Esophagus muscularis mucosa (tissue), 4 donors: ENCODE measurements around the gene TMEM255B. TPM values are rescaled to one million over a fixed set of nuclear protein-coding genes. Genes with fewer than 3 reads are reported as not detected.
"Not testable (repeated sequence)": the region's sequence is repeated elsewhere in the genome, so short reads cannot be mapped to it uniquely, and the experiment has no call there.

Experiments
- DNase-seq: peaks from one replicate; pipeline ENCODE4 v3.0.0-alpha.2; 2017; ENCODE audit errors: extremely low spot score
- H3K27ac ChIP-seq, 4 donors: fragments of 200-600 bp; sonication (generic); replicated peaks in 1 of 4; 1 replicate in 3 of 4; 2 replicates in 1 of 4; pipeline ENCODE4 v1.5.1; 2016 to 2019; ENCODE audit warnings: mild to moderate bottlenecking in 1 of 4
- H3K27me3 ChIP-seq, 4 donors: fragments of 200-600 bp; sonication (generic); one replicate each; pipeline versions ENCODE4 v1.5.1 to v1.6.0; 2016 to 2019
- H3K36me3 ChIP-seq, 4 donors: fragments of 200-600 bp; sonication (generic); one replicate each; pipeline ENCODE4 v1.5.1; 2016 to 2019
- H3K4me1 ChIP-seq, 4 donors: fragments of 200-600 bp; sonication (generic); one replicate each; pipeline ENCODE4 v1.5.1; 2016 to 2019
- H3K4me3 ChIP-seq, 4 donors: fragments of 200-600 bp; sonication (generic); 1 replicate in 2 of 4; 2 replicates in 2 of 4; pipeline ENCODE4 v1.5.1; 2016 to 2019; ENCODE audit warnings: mild to moderate bottlenecking in 4 of 4, moderate library complexity in 1 of 4
- H3K9me3 ChIP-seq, 4 donors: fragments of 200-600 bp; sonication (generic); 1 replicate in 3 of 4; 2 replicates in 1 of 4; pipeline ENCODE4 v1.5.1; 2016 to 2019
- EP300 ChIP-seq: sonication (generic); formaldehyde crosslinking; IDR thresholded peaks from one replicate; pipeline ENCODE4 v1.6.1; 2017; ENCODE audit warnings: antibody characterized with exemption
- POLR2A ChIP-seq: fragments of 450-650 bp; IDR thresholded peaks from one replicate; pipeline ENCODE4 v1.6.1; 2017; ENCODE audit warnings: antibody characterized with exemption, moderate library complexity, mild to moderate bottlenecking, low read depth
- POLR2AphosphoS5 ChIP-seq, 2 donors: sonication (generic); formaldehyde crosslinking; IDR thresholded peaks; one replicate each; pipeline ENCODE4 v1.6.1; 2017; ENCODE audit warnings: antibody characterized with exemption in 2 of 2
- WGBS: methylation state at CpG from one replicate; pipeline ENCODE4 v1.1.5; 2018; 5-methylcytosine and 5-hydroxymethylcytosine counted together
- intact Hi-C: fragments of 100-400 bp; cut with DNase I; formaldehyde crosslinking; loops from one replicate; pipeline ENCODE4 v1.15.1; 2023
- total RNA-seq, 4 donors: library from RNA; depleted of rRNA; stranded (reverse); fragments of >200 nt; gene quantifications; one replicate each; pipeline versions ENCODE4 v1.1.0 to v1.2.1, GENCODE V29; 2016
- TF ChIP-seq, protein P1 (sequence below), 3 experiments: fragments of 200-600 bp in 2 of 3; fragments of 450-650 bp in 1 of 3; sonication (generic) in 2 of 3; IDR thresholded peaks; one replicate each; pipeline ENCODE4 v1.5.1; 2017 to 2019; ENCODE audit warnings: antibody characterized with exemption in 3 of 3, mild to moderate bottlenecking in 2 of 3, moderate library complexity in 1 of 3

TMEM255B gene
- total RNA-seq, 4 donors from 2014 or later: 4.1 to 12.3 (median 10.7) TPM

DNA sequence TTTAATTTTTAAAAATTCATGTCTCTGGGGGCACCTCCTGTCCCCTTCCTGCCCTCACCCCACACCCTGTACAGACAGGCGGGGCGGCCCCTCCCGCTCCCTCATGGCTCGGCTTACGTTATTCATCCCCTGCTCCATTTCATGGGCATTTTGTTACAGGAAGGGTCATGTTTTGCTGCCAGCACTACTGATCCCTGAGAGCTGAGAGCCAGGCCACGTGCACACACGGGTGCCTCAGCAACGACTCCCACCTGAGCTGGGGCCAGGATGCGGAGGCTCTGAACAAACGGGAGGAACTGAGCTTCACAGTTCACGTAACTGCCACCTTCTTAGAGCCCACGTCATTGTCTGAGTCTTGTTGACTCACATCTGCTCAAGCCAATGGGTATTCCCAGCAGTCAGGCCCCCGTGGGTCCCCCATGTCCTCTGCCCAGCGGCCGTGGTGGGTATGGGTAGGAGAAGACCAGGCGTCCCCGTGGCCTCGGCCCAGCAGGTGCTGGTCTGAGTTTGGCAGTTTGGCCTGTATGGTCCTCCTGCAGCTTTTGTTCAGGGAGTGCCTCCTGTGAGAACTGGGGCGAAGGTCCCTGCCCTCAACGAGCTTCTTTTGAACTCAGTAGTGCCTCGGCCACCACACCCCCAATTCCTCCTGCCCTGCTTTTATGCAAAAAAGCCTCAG is 16.4 kb upstream of the TMEM255B start:
- H3K4me1 ChIP-seq: no peaks in the 10 kb centered on the region
- H3K9me3 ChIP-seq: no peaks in the 10 kb centered on the region
- H3K4me3 ChIP-seq: no peak overlapping the region
- no peaks in the 10 kb centered on the region for H3K36me3 ChIP-seq
- DNase-seq: no peak
- intact Hi-C loops: no loop called here
- TF ChIP-seq POLR2A (no peak), EP300 (no peak)
- TF ChIP-seq, protein P1, sequence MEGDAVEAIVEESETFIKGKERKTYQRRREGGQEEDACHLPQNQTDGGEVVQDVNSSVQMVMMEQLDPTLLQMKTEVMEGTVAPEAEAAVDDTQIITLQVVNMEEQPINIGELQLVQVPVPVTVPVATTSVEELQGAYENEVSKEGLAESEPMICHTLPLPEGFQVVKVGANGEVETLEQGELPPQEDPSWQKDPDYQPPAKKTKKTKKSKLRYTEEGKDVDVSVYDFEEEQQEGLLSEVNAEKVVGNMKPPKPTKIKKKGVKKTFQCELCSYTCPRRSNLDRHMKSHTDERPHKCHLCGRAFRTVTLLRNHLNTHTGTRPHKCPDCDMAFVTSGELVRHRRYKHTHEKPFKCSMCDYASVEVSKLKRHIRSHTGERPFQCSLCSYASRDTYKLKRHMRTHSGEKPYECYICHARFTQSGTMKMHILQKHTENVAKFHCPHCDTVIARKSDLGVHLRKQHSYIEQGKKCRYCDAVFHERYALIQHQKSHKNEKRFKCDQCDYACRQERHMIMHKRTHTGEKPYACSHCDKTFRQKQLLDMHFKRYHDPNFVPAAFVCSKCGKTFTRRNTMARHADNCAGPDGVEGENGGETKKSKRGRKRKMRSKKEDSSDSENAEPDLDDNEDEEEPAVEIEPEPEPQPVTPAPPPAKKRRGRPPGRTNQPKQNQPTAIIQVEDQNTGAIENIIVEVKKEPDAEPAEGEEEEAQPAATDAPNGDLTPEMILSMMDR (IDR thresholded peaks at IDR 0.05): no peak
- H3K27ac ChIP-seq: no peak overlapping the region
- peaks cover 0 to 21% (median 0%) of the 10 kb centered on the region in 4 donors for H3K27me3 ChIP-seq
- 77% methylated on average over 16 of the region's 21 CpGs for WGBS

DNA sequence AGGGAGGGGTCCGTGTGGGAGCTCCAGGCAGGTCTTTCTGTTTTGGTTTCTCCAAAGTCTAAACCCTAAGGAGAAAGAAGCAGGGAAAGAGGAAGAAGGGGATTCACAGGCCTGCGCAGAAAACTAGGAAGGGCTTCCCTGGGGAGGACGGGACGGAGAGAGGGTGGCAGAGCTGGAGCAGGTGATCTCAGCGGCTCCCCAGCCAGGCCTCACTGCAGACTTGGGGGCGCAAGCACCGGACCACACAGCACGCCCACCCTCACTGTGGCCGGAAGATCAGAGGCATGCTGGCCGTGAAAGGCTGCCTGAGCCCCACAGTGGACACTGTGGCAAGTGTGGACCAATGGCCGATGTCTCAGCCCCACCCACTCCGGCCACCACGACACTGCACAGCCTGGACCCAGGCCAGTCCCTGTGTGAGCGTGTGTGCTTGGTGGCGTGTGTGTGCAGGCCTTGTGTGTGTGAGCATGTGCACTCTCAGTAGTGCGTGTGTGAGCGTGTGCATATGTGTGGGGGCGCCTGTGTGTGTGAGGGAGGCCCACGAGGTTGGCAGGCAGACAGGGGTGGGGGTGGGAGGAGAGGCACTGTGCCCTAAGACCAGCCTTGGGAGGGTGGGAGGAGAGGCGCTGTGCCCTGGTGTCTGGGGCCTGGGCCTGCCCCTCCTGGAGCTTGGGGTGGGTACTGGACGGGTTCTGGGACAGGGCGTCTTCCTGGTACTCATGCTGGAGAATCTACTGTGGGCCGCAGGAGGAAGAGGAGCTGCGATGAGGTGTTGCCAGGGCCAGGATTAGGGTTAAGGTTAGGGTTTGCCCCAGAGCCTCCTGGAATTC is 15.4 kb upstream of the TMEM255B start:
- Histone ChIP-seq H3K27me3 (peaks cover 0 to 21% (median 0%) of the 10 kb centered on the region in 4 donors), H3K4me3 (no peak overlapping the region), H3K27ac (no peak overlapping the region), H3K9me3 (no peaks in the 10 kb centered on the region), H3K4me1 (no peaks in the 10 kb centered on the region), H3K36me3 (no peaks in the 10 kb centered on the region)
- intact Hi-C loops: no loop called here
- TF ChIP-seq POLR2AphosphoS5 (IDR thresholded peaks at IDR 0.05): no peak
- no peak for TF ChIP-seq POLR2A
- TF ChIP-seq EP300: no peak
- DNase-seq: no peak
- 91% methylated on average over 18 of the region's 24 CpGs for WGBS

DNA sequence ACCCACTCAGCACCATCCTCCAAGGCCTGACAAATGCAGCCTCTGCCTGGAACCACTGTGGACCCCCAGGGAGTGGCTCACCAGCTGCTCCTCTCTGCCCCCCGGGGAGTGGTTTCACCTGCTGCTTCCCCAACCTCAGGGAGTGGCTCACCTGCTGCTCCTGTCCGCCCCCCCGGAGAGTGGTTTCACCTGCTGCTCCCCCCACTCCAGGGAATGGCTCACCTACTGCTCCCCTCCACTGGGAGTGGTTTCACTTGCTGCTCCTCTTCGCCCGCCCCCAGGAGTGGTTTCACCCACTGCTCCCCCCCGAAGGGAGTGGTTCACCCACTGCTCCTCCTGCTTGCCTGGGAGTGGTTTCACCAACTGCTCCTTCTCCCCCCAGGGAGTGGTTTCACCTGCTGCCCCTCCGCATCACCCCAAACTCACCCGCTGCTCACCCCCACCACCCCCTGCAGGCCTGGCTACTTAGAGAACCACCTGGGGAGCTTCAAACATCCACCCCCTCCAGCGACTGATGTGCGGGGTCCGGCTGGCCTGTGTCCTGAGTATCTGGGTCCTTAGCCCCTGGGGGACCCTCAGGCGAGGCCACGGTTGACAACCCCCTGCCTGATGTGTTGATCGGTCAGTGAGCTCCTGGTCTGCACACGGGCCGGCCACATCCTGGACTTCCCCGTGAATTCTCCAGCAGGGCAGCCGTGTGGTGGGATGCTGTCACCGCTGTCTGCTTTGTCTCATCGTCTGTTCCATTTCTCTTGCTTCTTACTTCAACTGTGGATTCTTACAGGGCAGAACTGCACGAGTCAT is 14.6 kb upstream of the TMEM255B start:
- Histone ChIP-seq H3K27ac (no peak overlapping the region), H3K36me3 (no peaks in the 10 kb centered on the region), H3K4me1 (no peaks in the 10 kb centered on the region), H3K4me3 (no peak overlapping the region), H3K9me3 (no peaks in the 10 kb centered on the region), H3K27me3 (peaks cover 0 to 19% (median 0%) of the 10 kb centered on the region in 4 donors)
- TF ChIP-seq, protein P1 (IDR thresholded peaks at IDR 0.05): no peak
- no peak for TF ChIP-seq EP300
- TF ChIP-seq POLR2A: no peak
- TF ChIP-seq POLR2AphosphoS5 (IDR thresholded peaks at IDR 0.05): no peak
- DNase-seq: no peak
- WGBS: 80% methylated on average over 14 of the region's 21 CpGs
- intact Hi-C loops: no loop called here

DNA sequence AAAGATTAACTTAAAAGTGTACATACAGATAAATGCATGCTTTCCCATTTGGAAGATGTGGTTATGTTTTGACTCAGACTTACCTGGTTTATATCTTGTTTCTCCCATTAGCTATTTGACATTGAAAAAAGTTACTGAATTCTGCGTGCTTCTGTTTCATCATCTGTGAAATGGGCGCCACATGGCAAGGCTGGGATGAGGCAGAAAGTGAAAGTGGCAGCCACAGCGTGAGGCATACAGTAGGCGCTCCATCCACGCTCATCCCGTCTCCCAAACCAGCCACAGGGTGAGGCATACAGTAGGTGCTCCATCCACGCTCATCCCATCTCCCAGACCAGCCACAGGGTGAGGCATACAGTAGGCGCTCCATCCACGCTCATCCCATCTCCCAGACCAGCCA is 14.0 kb upstream of the TMEM255B start:
- TF ChIP-seq POLR2AphosphoS5 (IDR thresholded peaks at IDR 0.05): no peak
- TF ChIP-seq, protein P1 (IDR thresholded peaks at IDR 0.05): no peak
- no peak for TF ChIP-seq POLR2A
- no peak for TF ChIP-seq EP300
- Histone ChIP-seq H3K36me3 (no peaks in the 10 kb centered on the region), H3K27me3 (peaks cover 0 to 12% (median 0%) of the 10 kb centered on the region in 4 donors), H3K4me1 (no peaks in the 10 kb centered on the region), H3K9me3 (no peaks in the 10 kb centered on the region), H3K27ac (no peak overlapping the region), H3K4me3 (no peak overlapping the region)
- 93% methylated on average over 9 of the region's 9 CpGs for WGBS
- no peak for DNase-seq
- intact Hi-C loops: no loop called here

DNA sequence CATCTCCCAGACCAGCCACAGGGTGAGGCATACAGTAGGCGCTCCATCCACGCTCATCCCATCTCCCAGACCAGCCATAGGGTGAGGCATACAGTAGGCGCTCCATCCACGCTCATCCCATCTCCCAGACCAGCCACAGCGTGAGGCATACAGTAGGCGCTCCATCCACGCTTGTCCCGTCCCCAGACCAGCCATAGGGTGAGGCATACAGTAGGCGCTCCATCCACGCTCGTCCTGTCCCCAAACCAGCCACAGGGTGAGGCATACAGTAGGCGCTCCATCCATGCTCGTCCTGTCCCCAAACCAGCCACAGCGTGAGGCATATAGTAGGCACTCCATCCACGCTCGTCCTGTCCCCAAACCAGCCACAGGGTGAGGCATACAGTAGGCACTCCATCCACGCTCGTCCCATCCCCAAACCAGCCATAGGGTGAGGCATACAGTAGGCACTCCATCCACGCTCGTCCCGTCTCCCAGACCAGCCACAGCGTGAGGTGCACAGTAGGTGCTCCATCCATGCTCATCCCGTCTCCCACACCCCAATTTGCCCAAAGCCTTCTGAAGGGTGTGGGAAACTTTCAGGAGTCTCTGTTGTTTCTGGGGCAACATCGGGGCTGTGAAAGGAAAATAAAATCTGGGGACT is 13.4 kb upstream of the TMEM255B start:
- H3K9me3 ChIP-seq, H3K27ac ChIP-seq, H3K36me3 ChIP-seq, H3K4me1 ChIP-seq, intact Hi-C loops, DNase-seq, H3K4me3 ChIP-seq: not testable (repeated sequence)
- peaks cover 0 to 10% (median 0%) of the 10 kb centered on the region in 4 donors for H3K27me3 ChIP-seq
- WGBS: 92% methylated on average over 23 of the region's 24 CpGs
